Measurements from ENCODE around the gene PIEZO2.
"Not testable (repeated sequence)": the region's sequence is repeated elsewhere in the genome, so short reads cannot be mapped to it uniquely, and the experiment has no call there.

The PIEZO2 gene

GRCh38 chr18:10846035-10846434 lies 303.3 kb downstream of the PIEZO2 start:
- not testable (repeated sequence) for DNase-seq (ENCODE audit: low read depth in 2 of 2)

GRCh38 chr18:10843565-10843964 lies 305.8 kb downstream of the PIEZO2 start:
- DNase-seq (ENCODE audit: low read depth in 2 of 2): no peak

- DNase-seq (ENCODE audit: low read depth in 2 of 2): no peak
Measured at GRCh38 chr18:10842861-10843260, 306.5 kb downstream of the PIEZO2 start.

GRCh38 chr18:10842371-10842770 lies 307.0 kb downstream of the PIEZO2 start:
- DNase-seq (ENCODE audit: low read depth in 2 of 2): no peak

GRCh38 chr18:10841203-10841602 lies 308.2 kb downstream of the PIEZO2 start:
- no peak for DNase-seq (ENCODE audit: low read depth in 2 of 2)

- DNase-seq (ENCODE audit: low read depth in 2 of 2): no peak
Measured at GRCh38 chr18:10840743-10841142, 308.6 kb downstream of the PIEZO2 start.

- DNase-seq (ENCODE audit: low read depth in 2 of 2): no peak
Measured at GRCh38 chr18:10839421-10839820, 309.9 kb downstream of the PIEZO2 start.

GRCh38 chr18:10838553-10838952 lies 310.8 kb downstream of the PIEZO2 start:
- no peak for DNase-seq (ENCODE audit: low read depth in 2 of 2)

- no peak for DNase-seq (ENCODE audit: low read depth in 2 of 2)
Measured at GRCh38 chr18:10834128-10834815, 315.1 kb downstream of the PIEZO2 start.

GRCh38 chr18:10833656-10834055 lies 315.7 kb downstream of the PIEZO2 start:
- no peak for DNase-seq (ENCODE audit: low read depth in 2 of 2)

- no peak for DNase-seq (ENCODE audit: low read depth in 2 of 2)
Measured at GRCh38 chr18:10826400-10826799, 323.0 kb downstream of the PIEZO2 start.

- no peak for DNase-seq (ENCODE audit: low read depth in 2 of 2)
Measured at GRCh38 chr18:10822456-10822855, 326.9 kb downstream of the PIEZO2 start.

GRCh38 chr18:10820681-10821080 lies 328.7 kb downstream of the PIEZO2 start:
- no peak for DNase-seq (ENCODE audit: low read depth in 2 of 2)

- no peak for DNase-seq (ENCODE audit: low read depth in 2 of 2)
Measured at GRCh38 chr18:10814336-10814735, 335.0 kb downstream of the PIEZO2 start.

- no peak for DNase-seq (ENCODE audit: low read depth in 2 of 2)
Measured at GRCh38 chr18:10805587-10806118, 343.7 kb downstream of the PIEZO2 start.

GRCh38 chr18:10804126-10804525 lies 345.2 kb downstream of the PIEZO2 start:
- DNase-seq (ENCODE audit: low read depth in 2 of 2): no peak

- DNase-seq (ENCODE audit: low read depth in 2 of 2): no peak
Measured at GRCh38 chr18:10798727-10799550, 350.4 kb downstream of the PIEZO2 start.

GRCh38 chr18:10797896-10798295 lies 351.5 kb downstream of the PIEZO2 start:
- no peak for DNase-seq (ENCODE audit: low read depth in 2 of 2)

GRCh38 chr18:10794771-10795170 lies 354.6 kb downstream of the PIEZO2 start:
- DNase-seq (ENCODE audit: low read depth in 2 of 2): no peak

- no peak for DNase-seq (ENCODE audit: low read depth in 2 of 2)
Measured at GRCh38 chr18:10793730-10794370, 355.5 kb downstream of the PIEZO2 start.

GRCh38 chr18:10792181-10792580 lies 357.2 kb downstream of the PIEZO2 start:
- DNase-seq (ENCODE audit: low read depth in 2 of 2): no peak

- no peak for DNase-seq (ENCODE audit: low read depth in 2 of 2)
Measured at GRCh38 chr18:10791169-10791831, 358.1 kb downstream of the PIEZO2 start.

Measured in stimulated activated CD8-positive, alpha-beta memory T cell treated with anti-CD3 and anti-CD28 coated beads, Interleukin-7, amount 100 ng/mL, for 4 hours (primary cell).